Measurements from ENCODE around the gene C16orf74. TPM values are rescaled to one million over a fixed set of nuclear protein-coding genes. Genes with fewer than 3 reads are reported as not detected.

C16orf74 gene
- total RNA-seq, 1 donor from 2014 or later = 0.95 TPM

- no peak for ATAC-seq
Measured at GRCh38 chr16:85667261-85667660, 83.6 kb downstream of the C16orf74 start.

GRCh38 chr16:85665929-85666328, 85.0 kb downstream of the C16orf74 start:
- intact Hi-C loops (cut with DNase I) = no loop called here
- no peak for ATAC-seq
- DNase-seq (ENCODE audit: missing footprints) = no peak

More at GRCh38 chr16:85667261-85667660, 83.6 kb downstream of the C16orf74 start:
- intact Hi-C loops (cut with DNase I) = no loop called here
- DNase-seq (ENCODE audit: missing footprints) = no peak

- ATAC-seq = no peak
- intact Hi-C loops (cut with DNase I) = no loop called here
- DNase-seq (ENCODE audit: missing footprints) = no peak
Measured at GRCh38 chr16:85665373-85665740, 85.5 kb downstream of the C16orf74 start.

- intact Hi-C loops (cut with DNase I) = no loop called here
- DNase-seq (ENCODE audit: missing footprints) (no peak), ATAC-seq (no peak)
Measured at GRCh38 chr16:85664580-85665372, 86.1 kb downstream of the C16orf74 start.

GRCh38 chr16:85663891-85664321, 87.0 kb downstream of the C16orf74 start:
- ATAC-seq (no peak), DNase-seq (ENCODE audit: missing footprints) (no peak)
- intact Hi-C loops (cut with DNase I) = no loop called here

- ATAC-seq = no peak
- no peak for DNase-seq (ENCODE audit: missing footprints)
- intact Hi-C loops (cut with DNase I) = no loop called here
Measured at GRCh38 chr16:85662976-85663830, 87.7 kb downstream of the C16orf74 start.

- ATAC-seq (no peak), DNase-seq (ENCODE audit: missing footprints) (no peak)
- intact Hi-C loops (cut with DNase I) = no loop called here
Measured at GRCh38 chr16:85662482-85662812, 88.4 kb downstream of the C16orf74 start.

- ATAC-seq (no peak), DNase-seq (ENCODE audit: missing footprints) (peak; percentile 46)
- intact Hi-C loops (cut with DNase I) = no loop called here
Measured at GRCh38 chr16:85661740-85662481, 89.0 kb downstream of the C16orf74 start.

- peak; percentile 53 for DNase-seq (ENCODE audit: missing footprints)
- intact Hi-C loops (cut with DNase I) = no loop called here
- no peak for ATAC-seq
Measured at GRCh38 chr16:85660843-85661739, 89.8 kb downstream of the C16orf74 start.

- intact Hi-C loops (cut with DNase I) = loop anchor here (1.0 kb wide), 1 partner anchor 58 kb away; no protein-coding TSS in a partner anchor
- DNase-seq (ENCODE audit: missing footprints) (peak; percentile 76), ATAC-seq (peak; percentile 91)
Measured at GRCh38 chr16:85659805-85660511, 90.9 kb downstream of the C16orf74 start.

GRCh38 chr16:85659336-85659735, 91.6 kb downstream of the C16orf74 start:
- ATAC-seq = no peak
- DNase-seq (ENCODE audit: missing footprints) = no peak
- intact Hi-C loops (cut with DNase I) = loop anchor here (1.0 kb wide), 1 partner anchor 59 kb away; no protein-coding TSS in a partner anchor

GRCh38 chr16:85658504-85659326, 92.2 kb downstream of the C16orf74 start:
- intact Hi-C loops (cut with DNase I) = loop anchor here (1.0 kb wide), 1 partner anchor 60 kb away; no protein-coding TSS in a partner anchor
- DNase-seq (ENCODE audit: missing footprints) = peak; percentile 53

GRCh38 chr16:85657996-85658395, 92.9 kb downstream of the C16orf74 start:
- intact Hi-C loops (cut with DNase I) = no loop called here
- ATAC-seq (no peak), DNase-seq (ENCODE audit: missing footprints) (no peak)

More at GRCh38 chr16:85658504-85659326, 92.2 kb downstream of the C16orf74 start:
- no peak for ATAC-seq

All from Right ventricle myocardium inferior (tissue), 1 donor.